HepG2 (cell line): Measurements from ENCODE around the gene PYGL. TPM values are rescaled to one million over a fixed set of nuclear protein-coding genes. Genes with fewer than 3 reads are reported as not detected.
A peak's percentile ranks its signal among the peaks of the same experiment; 100 is the strongest.

ENCODE experiments used
- ARHGAP35 ChIP-seq: sonication (generic); formaldehyde crosslinking; IDR thresholded peaks from 2 replicates; pipeline ENCODE4 v1.9.0; 2022; ENCODE audit warnings: mild to moderate bottlenecking, inconsistent platforms, moderate library complexity, missing genetic modification reagents, borderline replicate concordance
- ELF3 ChIP-seq: IDR thresholded peaks from 2 replicates; pipeline ENCODE4 v1.6.1; 2016; ENCODE audit warnings: missing genetic modification reagents, missing compliant biosample characterization
- ETV5 ChIP-seq: IDR thresholded peaks from 2 replicates; pipeline ENCODE4 v1.6.1; 2018; ENCODE audit warnings: missing biosample characterization, missing genetic modification reagents, inconsistent platforms, borderline replicate concordance
- MEF2D ChIP-seq: sonication (generic); formaldehyde crosslinking; IDR thresholded peaks from 2 replicates; pipeline ENCODE4 v1.5.1; 2020; ENCODE audit warnings: mild to moderate bottlenecking, missing genetic modification reagents
- PAF1 ChIP-seq: IDR thresholded peaks from 2 replicates; pipeline ENCODE4 v1.6.1; 2016; ENCODE audit warnings: missing genetic modification reagents, missing compliant biosample characterization
- PHF5A ChIP-seq: IDR thresholded peaks from one replicate; pipeline ENCODE4 v1.6.1; 2018; ENCODE audit warnings: low read depth, missing genetic modification reagents; ENCODE audit not compliant: unreplicated experiment
- POLR2G ChIP-seq: fragments of 200-400 bp; formaldehyde crosslinking; IDR thresholded peaks from 2 replicates; pipeline ENCODE4 v1.6.1; 2018; ENCODE audit warnings: mild to moderate bottlenecking, low read depth, low read length, moderate library complexity
- PRMT3 ChIP-seq: sonication (generic); formaldehyde crosslinking; IDR thresholded peaks from 2 replicates; pipeline ENCODE4 v1.8.1; 2022; ENCODE audit warnings: low read depth, mild to moderate bottlenecking, moderate library complexity, missing genetic modification reagents, borderline replicate concordance
- RAD51 ChIP-seq: fragments of 450-650 bp; IDR thresholded peaks from 2 replicates; pipeline ENCODE4 v1.6.1; 2016; ENCODE audit warnings: borderline replicate concordance
- RFX5 ChIP-seq: IDR thresholded peaks from 2 replicates; pipeline ENCODE4 v1.6.1; 2011; ENCODE audit warnings: low read depth, low read length, improper control_type of control experiment
- SNRNP70 ChIP-seq: fragments of 200-400 bp; formaldehyde crosslinking; IDR thresholded peaks from 2 replicates; pipeline ENCODE4 v1.6.1; 2017; ENCODE audit warnings: mild to moderate bottlenecking, low read depth, low read length, moderate library complexity
- TMF1 ChIP-seq: sonication (generic); formaldehyde crosslinking; IDR thresholded peaks from 2 replicates; pipeline ENCODE4 v1.8.1; 2022; ENCODE audit warnings: low read depth, missing genetic modification reagents
- WIZ ChIP-seq: sonication (generic); formaldehyde crosslinking; IDR thresholded peaks from 2 replicates; pipeline ENCODE4 v1.5.1; 2020; ENCODE audit warnings: mild to moderate bottlenecking, missing genetic modification reagents
- ZFP91 ChIP-seq: sonication (generic); formaldehyde crosslinking; IDR thresholded peaks from 2 replicates; pipeline ENCODE4 v1.9.0; 2022; ENCODE audit warnings: missing genetic modification reagents, mild to moderate bottlenecking, borderline replicate concordance
- ZKSCAN8 ChIP-seq: IDR thresholded peaks from 2 replicates; pipeline ENCODE4 v1.6.1; 2016; ENCODE audit warnings: borderline replicate concordance, missing genetic modification reagents, missing compliant biosample characterization
- ZNF282 ChIP-seq: fragments of 450-650 bp; IDR thresholded peaks from 2 replicates; pipeline ENCODE4 v1.6.1; 2018; ENCODE audit not compliant: partially characterized antibody
- ZNF292 ChIP-seq: sonication (generic); formaldehyde crosslinking; IDR thresholded peaks from 2 replicates; pipeline ENCODE4 v1.8.1; 2022; ENCODE audit warnings: mild to moderate bottlenecking, low read depth, missing genetic modification reagents, borderline replicate concordance
- ZNF296 ChIP-seq: sonication (generic); formaldehyde crosslinking; conservative IDR thresholded peaks from 2 replicates; pipeline ENCODE4 v1.5.0; 2020; ENCODE audit warnings: mild to moderate bottlenecking, missing genetic modification reagents
- ZNF335 ChIP-seq: sonication (generic); formaldehyde crosslinking; IDR thresholded peaks from 2 replicates; pipeline ENCODE4 v1.4.0; 2020; ENCODE audit warnings: missing genetic modification reagents
- ZNF33A ChIP-seq: sonication (generic); formaldehyde crosslinking; IDR thresholded peaks from 2 replicates; pipeline ENCODE4 v1.5.1; 2020; ENCODE audit warnings: missing genetic modification reagents, mild to moderate bottlenecking, moderate library complexity, borderline replicate concordance
- ZNF510 ChIP-seq: sonication (generic); formaldehyde crosslinking; IDR thresholded peaks from 2 replicates; pipeline ENCODE4 v1.4.0; 2020; ENCODE audit warnings: low read depth, mild to moderate bottlenecking, missing genetic modification reagents
- ZNF543 ChIP-seq: sonication (generic); formaldehyde crosslinking; IDR thresholded peaks from 2 replicates; pipeline ENCODE4 v1.4.0; 2020; ENCODE audit warnings: mild to moderate bottlenecking, missing genetic modification reagents
- ZNF549 ChIP-seq: sonication (generic); formaldehyde crosslinking; IDR thresholded peaks from 2 replicates; pipeline ENCODE4 v1.5.0; 2020; ENCODE audit warnings: missing genetic modification reagents
- ZNF605 ChIP-seq: sonication (generic); formaldehyde crosslinking; IDR thresholded peaks from 2 replicates; pipeline ENCODE4 v1.8.0; 2022; ENCODE audit warnings: mild to moderate bottlenecking, missing genetic modification reagents
- ZNF772 ChIP-seq: sonication (generic); formaldehyde crosslinking; IDR thresholded peaks from 2 replicates; pipeline ENCODE4 v1.5.0; 2020; ENCODE audit warnings: mild to moderate bottlenecking, missing genetic modification reagents
- ZNF878 ChIP-seq: sonication (generic); formaldehyde crosslinking; IDR thresholded peaks from 2 replicates; pipeline ENCODE4 v1.8.1; 2023; ENCODE audit warnings: mild to moderate bottlenecking, missing genetic modification reagents, moderate library complexity
- polyA plus RNA-seq, 8 experiments: library from polyadenylated mRNA; depleted of rRNA in 3 of 8; stranded (reverse) in 7 of 8; unstranded in 1 of 8; fragments of >200 nt; fragmentation: Illumina TruSeq in 4 of 8; extraction: Trizol in 4 of 8; gene quantifications; 2 replicates each; pipeline versions ENCODE4 v1.2.1 to v1.2.3, GENCODE V29; 2011 to 2016; ENCODE audit warnings: low read depth in 4 of 8, missing spikeins in 1 of 8, mixed read lengths in 1 of 8; ENCODE audit not compliant: insufficient read depth in 1 of 8
- total RNA-seq, 5 experiments: library from RNA; depleted of rRNA; stranded (reverse); fragments of >200 nt; fragmentation: Illumina TruSeq; extraction: Trizol; gene quantifications; 2 replicates each; pipeline ENCODE4 v1.2.3, GENCODE V29; 2016; ENCODE audit warnings: low read depth in 1 of 5
- TF ChIP-seq, protein P1 (sequence below): sonication (generic); formaldehyde crosslinking; IDR thresholded peaks from 2 replicates; pipeline ENCODE4 v1.8.1; 2022; ENCODE audit warnings: mild to moderate bottlenecking, missing genetic modification reagents

PYGL gene
- total and polyA plus RNA-seq, 2 of the 13 experiments (the other 11 are each of a cell fraction or from before 2014, with no cell fraction given), result 98.4 to 110 TPM

DNA sequence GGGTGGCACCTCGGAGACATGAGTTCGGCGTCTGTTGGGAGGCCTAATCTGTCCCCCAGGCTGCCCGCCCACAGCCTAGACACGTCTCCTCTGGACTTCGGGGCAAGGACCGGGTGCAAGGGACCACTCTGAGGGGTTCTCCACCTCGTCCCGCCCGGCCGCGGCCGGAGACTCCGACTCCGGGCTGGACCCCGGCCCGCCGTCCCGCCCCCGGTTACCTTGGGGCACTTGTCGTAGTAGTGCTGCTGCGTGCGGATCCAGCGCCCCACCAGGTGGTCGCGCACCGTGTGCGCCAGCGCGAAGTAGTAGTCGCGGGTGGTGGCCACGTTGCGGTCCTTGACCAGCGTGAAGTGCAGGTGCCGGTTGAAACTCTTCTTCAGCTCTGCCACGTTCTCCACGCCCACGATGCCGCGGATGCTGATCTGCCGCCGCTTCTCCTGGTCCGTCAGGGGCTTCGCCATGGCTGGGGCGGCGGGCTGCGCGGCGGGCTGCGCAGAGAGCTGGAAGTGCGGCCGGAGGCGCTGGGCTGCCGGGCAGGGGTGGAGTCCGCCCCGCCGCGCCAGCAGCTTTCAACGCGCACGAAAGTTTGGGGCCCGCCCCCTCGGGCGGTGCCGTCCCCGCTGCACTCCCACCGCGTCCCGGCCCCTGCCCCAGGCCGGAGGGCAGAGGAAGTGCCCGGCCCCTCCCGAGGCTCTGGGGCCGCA, at the start of gene PYGL (continued):
- TF ChIP-seq ELF3 (no peak; the same call in 1 of the 2 replicates), TMF1 (no peak), RAD51 (no peak), POLR2G (peak; percentile 82; the same call in 1 of the 2 replicates), ZNF605 (CRISPR knock-in tag) (no peak), ARHGAP35 (CRISPR knock-in tag) (0 out of 2 replicates have a peak, but pooled peaks have one; percentile 77), SNRNP70 (no peak), ZNF510 (CRISPR knock-in tag) (no peak), ZNF772 (peak; percentile 52), ZNF335 (no peak; the same call in 1 of the 2 replicates), ZNF878 (CRISPR knock-in tag) (no peak), PHF5A (CRISPR knock-in tag) (no peak), ZNF292 (no peak), WIZ (CRISPR knock-in tag) (no peak), ZNF296 (CRISPR knock-in tag) (peak; percentile 54; the same call in 1 of the 2 replicates), ZNF549 (CRISPR knock-in tag) (no peak), ZNF33A (no peak), ZNF282 (no peak), RFX5 (no peak), PRMT3 (no peak), PAF1 (CRISPR knock-in tag) (no peak), ZNF543 (CRISPR knock-in tag) (no peak), ZFP91 (CRISPR knock-in tag) (peak; percentile 69), ETV5 (CRISPR knock-in tag) (no peak), MEF2D (CRISPR knock-in tag) (0 out of 2 replicates have a peak, but pooled peaks have one; percentile 15), ZKSCAN8 (CRISPR knock-in tag) (no peak)
- TF ChIP-seq, protein P1, sequence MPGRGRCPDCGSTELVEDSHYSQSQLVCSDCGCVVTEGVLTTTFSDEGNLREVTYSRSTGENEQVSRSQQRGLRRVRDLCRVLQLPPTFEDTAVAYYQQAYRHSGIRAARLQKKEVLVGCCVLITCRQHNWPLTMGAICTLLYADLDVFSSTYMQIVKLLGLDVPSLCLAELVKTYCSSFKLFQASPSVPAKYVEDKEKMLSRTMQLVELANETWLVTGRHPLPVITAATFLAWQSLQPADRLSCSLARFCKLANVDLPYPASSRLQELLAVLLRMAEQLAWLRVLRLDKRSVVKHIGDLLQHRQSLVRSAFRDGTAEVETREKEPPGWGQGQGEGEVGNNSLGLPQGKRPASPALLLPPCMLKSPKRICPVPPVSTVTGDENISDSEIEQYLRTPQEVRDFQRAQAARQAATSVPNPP (CRISPR knock-in tag), result no peak
